Breast epithelium (tissue), 3 donors: Measurements from ENCODE around the gene GP9.

Source experiments
- POLR2A ChIP-seq: fragments of 450-650 bp; IDR thresholded peaks from one replicate; pipeline ENCODE4 v1.6.1; 2016; ENCODE audit warnings: antibody characterized with exemption, mild to moderate bottlenecking, moderate library complexity
- TF ChIP-seq, protein P1 (sequence below), 3 donors: fragments of 450-650 bp; IDR thresholded peaks; one replicate each; pipeline ENCODE4 v1.5.1; 2016 to 2017; ENCODE audit warnings: antibody characterized with exemption in 3 of 3, mild to moderate bottlenecking in 3 of 3, moderate library complexity in 3 of 3

DNA sequence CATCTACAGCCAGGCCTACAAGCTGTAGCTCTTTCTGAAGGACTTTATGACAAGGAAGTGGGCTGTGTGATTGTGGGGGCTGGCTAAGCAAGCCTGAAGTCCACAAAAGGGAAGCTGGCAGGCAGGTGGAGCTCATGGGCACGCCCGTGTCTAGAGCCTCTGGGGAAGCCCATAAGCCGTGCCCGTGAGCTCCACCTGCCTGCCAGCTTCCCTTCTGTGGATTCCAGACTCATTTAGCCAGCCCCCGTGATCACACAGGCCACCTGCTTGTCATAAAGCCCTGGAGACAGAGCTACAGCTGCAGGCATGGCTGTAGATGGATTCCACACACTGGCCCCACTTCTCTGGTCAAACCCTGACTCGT lies 44.2 kb upstream of the GP9 start:
- TF ChIP-seq POLR2A, result no peak
- TF ChIP-seq, protein P1, sequence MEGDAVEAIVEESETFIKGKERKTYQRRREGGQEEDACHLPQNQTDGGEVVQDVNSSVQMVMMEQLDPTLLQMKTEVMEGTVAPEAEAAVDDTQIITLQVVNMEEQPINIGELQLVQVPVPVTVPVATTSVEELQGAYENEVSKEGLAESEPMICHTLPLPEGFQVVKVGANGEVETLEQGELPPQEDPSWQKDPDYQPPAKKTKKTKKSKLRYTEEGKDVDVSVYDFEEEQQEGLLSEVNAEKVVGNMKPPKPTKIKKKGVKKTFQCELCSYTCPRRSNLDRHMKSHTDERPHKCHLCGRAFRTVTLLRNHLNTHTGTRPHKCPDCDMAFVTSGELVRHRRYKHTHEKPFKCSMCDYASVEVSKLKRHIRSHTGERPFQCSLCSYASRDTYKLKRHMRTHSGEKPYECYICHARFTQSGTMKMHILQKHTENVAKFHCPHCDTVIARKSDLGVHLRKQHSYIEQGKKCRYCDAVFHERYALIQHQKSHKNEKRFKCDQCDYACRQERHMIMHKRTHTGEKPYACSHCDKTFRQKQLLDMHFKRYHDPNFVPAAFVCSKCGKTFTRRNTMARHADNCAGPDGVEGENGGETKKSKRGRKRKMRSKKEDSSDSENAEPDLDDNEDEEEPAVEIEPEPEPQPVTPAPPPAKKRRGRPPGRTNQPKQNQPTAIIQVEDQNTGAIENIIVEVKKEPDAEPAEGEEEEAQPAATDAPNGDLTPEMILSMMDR (IDR thresholded peaks at IDR 0.05), result no peak
